GM12878 (cell line): ENCODE results near the gene EEF1AKMT2. TPM values are rescaled to one million over a fixed set of nuclear protein-coding genes. Genes with fewer than 3 reads are reported as not detected.
A peak's percentile ranks its signal among the peaks of the same experiment; 100 is the strongest.

Experiments
- EZH2 ChIP-seq: IDR thresholded peaks from 2 replicates; pipeline ENCODE4 v1.6.1; 2012; ENCODE audit warnings: low read depth, mild to moderate bottlenecking, control low read depth, inconsistent platforms, low read length, borderline replicate concordance; ENCODE audit not compliant: control insufficient read depth
- MYC ChIP-seq: IDR thresholded peaks from 2 replicates; pipeline ENCODE4 v1.6.1; 2011; ENCODE audit warnings: mild to moderate bottlenecking, low read length, moderate library complexity, inconsistent platforms; ENCODE audit not compliant: insufficient read depth, insufficient replicate concordance, insufficient read length, severe bottlenecking
- NR2C2 ChIP-seq: IDR thresholded peaks from 2 replicates; pipeline ENCODE4 v1.6.1; 2011; ENCODE audit warnings: borderline replicate concordance, low read depth; ENCODE audit not compliant: control insufficient read depth, insufficient read length
- NR2F1 ChIP-seq: fragments of 450-650 bp; conservative IDR thresholded peaks from 2 replicates; pipeline ENCODE4 v1.6.1; 2017; ENCODE audit warnings: mild to moderate bottlenecking
- SMARCA5 ChIP-seq: fragments of 450-650 bp; IDR thresholded peaks from 2 replicates; pipeline ENCODE4 v1.6.1; 2017; ENCODE audit warnings: mild to moderate bottlenecking
- SREBF1 ChIP-seq: IDR thresholded peaks from 2 replicates; pipeline ENCODE4 v1.6.1; 2012; ENCODE audit warnings: mild to moderate bottlenecking, low read length
- ZNF592 ChIP-seq: fragments of 450-650 bp; IDR thresholded peaks from 2 replicates; pipeline ENCODE4 v1.6.1; 2017; ENCODE audit warnings: mild to moderate bottlenecking, moderate library complexity
- polyA plus RNA-seq, 11 experiments: library from polyadenylated mRNA; depleted of rRNA in 4 of 11; unstranded in 6 of 11; stranded (reverse) in 5 of 11; fragments of >200 nt; fragmentation: Nextera tagmentation in 4 of 11; fragmentation: Illumina TruSeq in 1 of 11; extraction: Ambion mirVana in 4 of 11; extraction: Trizol in 1 of 11; gene quantifications; 1 replicate in 1 of 11; 2 replicates in 10 of 11; pipeline versions ENCODE4 v1.2.1 to v1.2.3, GENCODE V29; 2011 to 2016; ENCODE audit warnings: inconsistent platforms in 2 of 11, missing spikeins in 2 of 11, low read depth in 1 of 11
- total RNA-seq, 4 experiments: library from RNA; depleted of rRNA in 3 of 4; stranded (reverse); fragments of >200 nt in 3 of 4; fragmentation: Illumina TruSeq in 1 of 4; extraction: Trizol in 1 of 4; gene quantifications; 2 replicates each; pipeline versions ENCODE4 v1.2.1 to v1.2.3, GENCODE V29; 2013 to 2021
- TF ChIP-seq, protein P1 (sequence below): IDR thresholded peaks from 2 replicates; pipeline ENCODE4 v1.6.1; 2012; ENCODE audit warnings: low read depth, low read length, improper control_type of control experiment
- TF ChIP-seq, protein P2 (sequence below): fragments of 450-650 bp; IDR thresholded peaks from 2 replicates; pipeline ENCODE4 v1.6.1; 2017; ENCODE audit warnings: mild to moderate bottlenecking, moderate library complexity
- TF ChIP-seq, protein P3 (sequence below): fragments of 450-650 bp; conservative IDR thresholded peaks from 2 replicates; pipeline ENCODE4 v1.6.1; 2017; ENCODE audit warnings: mild to moderate bottlenecking, moderate library complexity

Gene EEF1AKMT2
- total and polyA plus RNA-seq, 10 of the 15 experiments (the other 5 are each of a cell fraction or from before 2014, with no cell fraction given): 9.1 to 29.3 (median 23.6) TPM

- no peak for TF ChIP-seq EZH2
- TF ChIP-seq NR2C2: no peak
- TF ChIP-seq, protein P1, sequence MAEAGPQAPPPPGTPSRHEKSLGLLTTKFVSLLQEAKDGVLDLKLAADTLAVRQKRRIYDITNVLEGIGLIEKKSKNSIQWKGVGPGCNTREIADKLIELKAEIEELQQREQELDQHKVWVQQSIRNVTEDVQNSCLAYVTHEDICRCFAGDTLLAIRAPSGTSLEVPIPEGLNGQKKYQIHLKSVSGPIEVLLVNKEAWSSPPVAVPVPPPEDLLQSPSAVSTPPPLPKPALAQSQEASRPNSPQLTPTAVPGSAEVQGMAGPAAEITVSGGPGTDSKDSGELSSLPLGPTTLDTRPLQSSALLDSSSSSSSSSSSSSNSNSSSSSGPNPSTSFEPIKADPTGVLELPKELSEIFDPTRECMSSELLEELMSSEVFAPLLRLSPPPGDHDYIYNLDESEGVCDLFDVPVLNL: no peak
- TF ChIP-seq ZNF592: no peak
- peak; percentile 47 for TF ChIP-seq NR2F1
- TF ChIP-seq, protein P2, sequence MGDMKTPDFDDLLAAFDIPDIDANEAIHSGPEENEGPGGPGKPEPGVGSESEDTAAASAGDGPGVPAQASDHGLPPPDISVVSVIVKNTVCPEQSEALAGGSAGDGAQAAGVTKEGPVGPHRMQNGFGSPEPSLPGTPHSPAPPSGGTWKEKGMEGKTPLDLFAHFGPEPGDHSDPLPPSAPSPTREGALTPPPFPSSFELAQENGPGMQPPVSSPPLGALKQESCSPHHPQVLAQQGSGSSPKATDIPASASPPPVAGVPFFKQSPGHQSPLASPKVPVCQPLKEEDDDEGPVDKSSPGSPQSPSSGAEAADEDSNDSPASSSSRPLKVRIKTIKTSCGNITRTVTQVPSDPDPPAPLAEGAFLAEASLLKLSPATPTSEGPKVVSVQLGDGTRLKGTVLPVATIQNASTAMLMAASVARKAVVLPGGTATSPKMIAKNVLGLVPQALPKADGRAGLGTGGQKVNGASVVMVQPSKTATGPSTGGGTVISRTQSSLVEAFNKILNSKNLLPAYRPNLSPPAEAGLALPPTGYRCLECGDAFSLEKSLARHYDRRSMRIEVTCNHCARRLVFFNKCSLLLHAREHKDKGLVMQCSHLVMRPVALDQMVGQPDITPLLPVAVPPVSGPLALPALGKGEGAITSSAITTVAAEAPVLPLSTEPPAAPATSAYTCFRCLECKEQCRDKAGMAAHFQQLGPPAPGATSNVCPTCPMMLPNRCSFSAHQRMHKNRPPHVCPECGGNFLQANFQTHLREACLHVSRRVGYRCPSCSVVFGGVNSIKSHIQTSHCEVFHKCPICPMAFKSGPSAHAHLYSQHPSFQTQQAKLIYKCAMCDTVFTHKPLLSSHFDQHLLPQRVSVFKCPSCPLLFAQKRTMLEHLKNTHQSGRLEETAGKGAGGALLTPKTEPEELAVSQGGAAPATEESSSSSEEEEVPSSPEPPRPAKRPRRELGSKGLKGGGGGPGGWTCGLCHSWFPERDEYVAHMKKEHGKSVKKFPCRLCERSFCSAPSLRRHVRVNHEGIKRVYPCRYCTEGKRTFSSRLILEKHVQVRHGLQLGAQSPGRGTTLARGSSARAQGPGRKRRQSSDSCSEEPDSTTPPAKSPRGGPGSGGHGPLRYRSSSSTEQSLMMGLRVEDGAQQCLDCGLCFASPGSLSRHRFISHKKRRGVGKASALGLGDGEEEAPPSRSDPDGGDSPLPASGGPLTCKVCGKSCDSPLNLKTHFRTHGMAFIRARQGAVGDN: 0 out of 2 replicates have a peak, but pooled peaks have one; percentile 27
- TF ChIP-seq MYC: peak; percentile 27
- TF ChIP-seq, protein P3, sequence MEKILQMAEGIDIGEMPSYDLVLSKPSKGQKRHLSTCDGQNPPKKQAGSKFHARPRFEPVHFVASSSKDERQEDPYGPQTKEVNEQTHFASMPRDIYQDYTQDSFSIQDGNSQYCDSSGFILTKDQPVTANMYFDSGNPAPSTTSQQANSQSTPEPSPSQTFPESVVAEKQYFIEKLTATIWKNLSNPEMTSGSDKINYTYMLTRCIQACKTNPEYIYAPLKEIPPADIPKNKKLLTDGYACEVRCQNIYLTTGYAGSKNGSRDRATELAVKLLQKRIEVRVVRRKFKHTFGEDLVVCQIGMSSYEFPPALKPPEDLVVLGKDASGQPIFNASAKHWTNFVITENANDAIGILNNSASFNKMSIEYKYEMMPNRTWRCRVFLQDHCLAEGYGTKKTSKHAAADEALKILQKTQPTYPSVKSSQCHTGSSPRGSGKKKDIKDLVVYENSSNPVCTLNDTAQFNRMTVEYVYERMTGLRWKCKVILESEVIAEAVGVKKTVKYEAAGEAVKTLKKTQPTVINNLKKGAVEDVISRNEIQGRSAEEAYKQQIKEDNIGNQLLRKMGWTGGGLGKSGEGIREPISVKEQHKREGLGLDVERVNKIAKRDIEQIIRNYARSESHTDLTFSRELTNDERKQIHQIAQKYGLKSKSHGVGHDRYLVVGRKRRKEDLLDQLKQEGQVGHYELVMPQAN: peak; percentile 47; the same call in 1 of the 2 replicates
- peak; percentile 78; the same call in 1 of the 2 replicates for TF ChIP-seq SMARCA5
- TF ChIP-seq SREBF1: no peak
Observed at GRCh38 chr10:124791547-124792348, at the start of gene EEF1AKMT2 (continued).
